Stimulated activated CD4-positive, alpha-beta T cell treated with anti-CD3 and anti-CD28 coated beads, Interleukin-2, amount 100 ng/mL, for 4 hours (primary cell): ENCODE data around the gene CCDC170.

Experiments
- DNase-seq: peaks from one replicate; pipeline ENCODE4 v3.0.0-alpha.2; 2020; ENCODE audit warnings: low read depth

CCDC170 gene

DNA sequence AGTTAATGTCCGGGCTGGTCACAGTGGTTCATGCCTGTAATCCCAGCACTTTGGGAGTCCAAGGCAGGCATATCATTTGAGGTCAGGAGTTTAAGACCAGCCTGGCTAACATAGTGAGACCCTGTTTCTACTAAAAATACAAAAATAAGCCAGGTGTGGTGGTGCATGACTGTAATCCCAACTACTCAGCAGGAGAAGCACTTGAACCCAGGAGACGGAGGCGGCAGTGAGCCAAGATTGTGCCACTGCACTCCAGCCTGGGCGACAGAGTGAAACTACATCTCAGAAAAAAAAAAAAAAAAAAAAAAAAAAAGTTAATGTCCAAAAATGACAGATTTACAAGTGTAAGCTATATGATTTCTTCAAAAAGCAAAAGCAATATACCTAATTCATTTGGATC is 124.9 kb downstream of the CCDC170 start:
- DNase-seq, result no peak

DNA sequence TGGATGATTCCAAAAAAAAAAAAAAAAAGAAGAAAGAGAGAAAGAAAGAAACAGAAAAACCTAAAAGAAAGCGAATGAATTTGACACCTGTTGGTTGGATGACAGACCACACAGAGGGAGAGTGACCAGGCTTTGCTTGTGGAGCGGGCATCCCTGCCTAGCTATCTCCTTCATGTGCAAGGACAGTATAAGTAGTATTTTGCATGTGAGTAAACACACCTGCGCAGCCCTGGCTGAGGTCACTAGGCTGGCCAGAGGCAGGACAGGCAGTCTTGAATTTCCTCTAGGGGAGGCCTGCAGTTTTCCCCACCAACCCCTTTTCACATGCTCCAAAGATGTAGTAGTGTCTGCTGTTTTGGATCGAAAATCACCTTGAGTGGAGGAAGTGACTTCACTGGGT is 126.4 kb downstream of the CCDC170 start:
- DNase-seq, result no peak

DNA sequence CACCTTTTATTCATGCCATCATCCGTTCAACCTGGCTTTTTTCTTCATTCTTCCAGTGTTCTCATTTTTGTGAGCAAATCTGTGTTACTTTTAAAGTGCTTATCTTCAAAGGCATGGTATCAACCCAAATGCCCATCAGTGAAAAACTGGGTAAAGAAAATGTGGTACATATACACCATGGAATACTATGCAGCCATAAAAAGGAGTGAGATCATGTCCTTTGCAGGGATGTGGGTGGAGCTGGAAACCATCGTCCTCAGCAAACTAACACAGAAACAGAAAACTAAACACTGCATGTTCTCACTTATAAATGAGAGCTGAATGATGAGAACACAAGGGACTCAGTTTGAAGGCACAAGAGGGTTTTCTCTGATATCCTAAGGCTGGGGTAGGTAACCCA is 130.3 kb downstream of the CCDC170 start:
- DNase-seq, result no peak

DNA sequence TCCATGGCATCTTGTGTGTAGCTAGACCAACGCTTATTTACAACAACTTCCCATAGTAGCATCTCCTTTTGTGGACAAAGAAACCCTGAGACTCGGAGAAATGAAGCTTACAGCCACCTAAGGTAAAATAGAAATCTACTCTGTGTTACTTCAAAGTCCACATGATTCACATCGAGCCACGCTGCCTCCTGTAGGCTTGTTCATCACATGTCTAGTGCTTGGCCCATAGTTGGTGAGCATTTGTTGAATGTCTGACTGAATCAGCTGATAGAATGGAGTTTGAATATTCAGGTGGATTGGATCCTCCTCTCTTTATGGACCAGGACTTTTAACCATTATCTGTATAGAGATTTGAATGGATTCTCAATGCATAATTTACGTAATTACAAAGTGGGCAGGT is 130.7 kb downstream of the CCDC170 start:
- no peak for DNase-seq

DNA sequence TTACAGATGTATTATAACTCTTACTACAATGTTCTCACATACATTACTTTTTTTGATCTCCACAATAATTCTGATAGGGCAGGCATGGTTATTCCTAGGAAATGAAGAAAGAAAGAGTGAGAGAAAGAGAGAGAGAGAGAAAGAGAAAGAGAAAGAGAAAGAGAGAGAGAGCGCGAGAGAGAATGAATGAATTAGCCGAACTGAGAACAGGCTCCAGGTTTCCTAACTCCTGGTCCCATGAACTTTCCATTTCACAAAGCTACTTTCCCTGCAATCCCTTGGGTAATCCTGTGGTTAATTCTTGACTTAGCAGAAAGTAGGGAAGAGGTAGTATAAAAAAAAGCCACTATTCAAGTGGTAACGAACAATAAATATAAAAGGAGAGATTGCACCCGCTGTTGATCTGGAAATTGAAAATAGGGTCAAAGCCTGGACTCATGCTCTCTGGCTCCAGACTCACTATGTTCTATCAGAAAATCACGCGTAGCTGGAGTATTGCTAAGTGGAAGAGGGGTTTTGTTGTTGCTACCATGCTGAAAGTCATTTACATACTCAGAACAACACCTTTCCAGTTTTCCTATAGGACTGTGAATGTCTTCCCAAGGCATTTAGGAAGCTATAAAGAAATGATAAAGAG is 131.2 kb downstream of the CCDC170 start:
- no peak for DNase-seq

DNA sequence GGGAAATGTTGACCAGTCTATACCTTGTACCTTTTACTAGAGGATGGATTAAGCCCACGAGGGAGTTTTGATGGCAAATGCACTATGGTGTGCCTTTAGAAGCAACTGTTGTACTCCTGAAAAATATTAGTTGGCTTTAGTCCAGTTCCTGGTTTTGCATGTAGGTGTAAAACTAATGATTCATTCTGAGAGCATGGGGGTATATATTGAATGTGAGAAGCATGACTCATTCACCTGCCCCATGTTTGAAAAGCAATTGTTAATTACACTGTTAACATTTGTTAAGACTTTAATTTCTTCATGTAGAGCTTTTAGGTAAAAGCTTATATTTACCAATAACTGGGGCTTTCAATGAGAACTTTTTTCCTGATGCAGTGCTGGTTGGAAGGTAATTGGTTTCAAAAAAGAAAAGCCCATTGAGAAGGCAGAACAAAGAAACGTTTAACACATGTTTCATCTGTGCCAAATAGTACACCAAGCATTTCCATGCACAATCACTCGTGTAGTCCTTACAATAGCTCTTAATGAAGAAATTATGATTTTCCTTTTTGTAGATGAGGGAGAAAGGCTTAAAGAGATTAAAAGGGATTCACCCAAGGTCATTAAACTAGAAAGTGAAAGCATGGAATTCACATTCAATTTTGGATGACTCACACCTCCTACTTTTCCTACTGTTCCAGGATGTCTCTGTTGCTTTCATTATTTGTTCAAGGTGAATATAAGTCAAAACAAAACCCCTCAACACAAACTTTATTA is 134.1 kb downstream of the CCDC170 start:
- no peak for DNase-seq

DNA sequence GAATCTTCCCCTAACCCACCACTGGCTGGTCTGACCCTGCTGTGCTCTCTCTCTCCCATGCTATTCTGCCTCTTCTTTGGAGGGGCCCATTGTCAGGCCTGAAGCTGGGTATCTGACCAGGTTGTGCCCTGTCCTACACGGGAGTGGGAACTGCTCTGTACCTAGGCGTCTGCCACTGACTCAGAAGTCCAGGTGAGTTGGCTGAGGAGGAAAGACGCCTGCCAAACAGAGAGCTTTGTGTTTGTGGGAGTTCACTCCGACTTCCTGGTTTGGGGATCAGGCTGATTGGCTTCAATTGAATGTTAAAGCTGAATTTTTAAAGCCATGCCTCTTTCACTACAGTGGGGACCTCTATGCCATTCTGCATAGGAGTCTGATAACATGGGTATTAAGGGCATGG is 136.0 kb downstream of the CCDC170 start:
- DNase-seq, result no peak

DNA sequence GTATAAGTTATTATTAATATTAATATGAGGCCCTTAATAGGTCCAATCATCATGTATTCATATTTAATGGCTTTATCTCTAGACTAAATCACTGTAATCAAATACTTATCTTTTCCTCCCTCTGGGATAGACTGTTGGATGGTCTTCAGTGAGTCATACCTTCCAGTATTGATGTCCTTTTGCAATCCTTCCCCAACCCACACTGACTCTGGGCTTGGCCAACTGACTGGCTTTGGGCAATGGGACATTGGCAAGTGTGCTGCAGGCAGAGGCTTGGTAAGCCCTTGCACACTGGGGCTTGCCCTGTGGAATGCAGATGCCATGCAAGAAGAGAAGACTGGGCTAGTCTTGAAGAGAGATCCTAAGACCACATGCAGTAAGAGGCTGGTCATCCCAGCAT is 136.6 kb downstream of the CCDC170 start:
- DNase-seq, result no peak

DNA sequence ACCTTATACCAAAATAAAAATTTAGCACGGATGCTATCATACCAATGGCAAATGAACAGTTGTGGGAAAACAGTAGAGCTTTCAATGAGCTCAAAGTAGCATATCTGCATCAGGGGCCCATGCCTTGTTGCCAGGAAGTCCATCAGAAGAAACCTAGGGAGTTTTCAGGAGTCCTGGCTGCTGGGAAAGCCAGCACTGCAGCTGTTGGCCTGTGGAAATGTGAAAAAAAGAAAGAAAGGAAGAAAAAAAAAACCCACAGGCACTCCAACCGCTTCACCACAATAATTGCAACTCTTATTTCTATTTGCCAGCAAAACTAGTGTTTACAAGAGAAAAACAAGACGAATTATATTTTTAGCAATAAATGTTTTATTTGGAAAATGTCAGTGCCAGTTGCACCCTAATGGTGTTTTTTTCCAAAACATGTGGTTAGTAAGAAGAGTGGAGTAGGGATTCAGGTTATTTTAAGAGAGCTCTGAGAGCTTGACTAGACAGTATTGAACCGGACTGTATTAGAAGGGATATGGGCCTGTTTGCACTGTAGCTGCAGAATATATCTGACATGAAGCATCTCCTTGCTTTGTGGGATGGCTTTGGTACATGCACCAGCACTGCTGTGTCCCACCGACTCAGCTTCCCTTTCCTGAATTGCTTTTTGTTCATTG is 137.3 kb downstream of the CCDC170 start:
- no peak for DNase-seq

DNA sequence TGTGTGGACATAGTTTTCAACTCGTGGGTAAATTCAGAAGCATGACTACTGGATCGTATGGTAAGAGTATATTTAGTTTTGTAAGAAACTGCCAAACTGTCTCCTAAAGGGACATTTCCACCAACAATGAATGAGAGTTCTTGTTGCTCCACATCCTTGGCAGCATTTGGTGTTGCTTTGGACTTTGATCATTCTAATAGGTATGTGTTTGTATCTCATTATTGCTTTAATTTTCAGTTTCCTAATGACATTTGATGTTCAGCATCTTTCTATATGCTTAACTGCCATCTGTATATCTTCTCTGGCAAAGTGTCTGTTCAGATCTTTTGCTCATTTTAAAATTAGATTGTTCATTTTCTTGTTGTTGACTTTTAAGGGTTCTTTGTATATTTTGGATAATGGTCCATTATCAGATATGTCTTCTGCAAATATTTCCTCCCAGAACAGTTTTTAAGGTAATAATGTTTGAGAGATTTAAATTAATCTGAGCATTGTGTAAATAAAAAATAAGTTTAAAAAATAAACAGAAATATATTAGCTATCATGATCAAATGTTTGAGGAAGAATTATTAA is 138.7 kb downstream of the CCDC170 start:
- no peak for DNase-seq

DNA sequence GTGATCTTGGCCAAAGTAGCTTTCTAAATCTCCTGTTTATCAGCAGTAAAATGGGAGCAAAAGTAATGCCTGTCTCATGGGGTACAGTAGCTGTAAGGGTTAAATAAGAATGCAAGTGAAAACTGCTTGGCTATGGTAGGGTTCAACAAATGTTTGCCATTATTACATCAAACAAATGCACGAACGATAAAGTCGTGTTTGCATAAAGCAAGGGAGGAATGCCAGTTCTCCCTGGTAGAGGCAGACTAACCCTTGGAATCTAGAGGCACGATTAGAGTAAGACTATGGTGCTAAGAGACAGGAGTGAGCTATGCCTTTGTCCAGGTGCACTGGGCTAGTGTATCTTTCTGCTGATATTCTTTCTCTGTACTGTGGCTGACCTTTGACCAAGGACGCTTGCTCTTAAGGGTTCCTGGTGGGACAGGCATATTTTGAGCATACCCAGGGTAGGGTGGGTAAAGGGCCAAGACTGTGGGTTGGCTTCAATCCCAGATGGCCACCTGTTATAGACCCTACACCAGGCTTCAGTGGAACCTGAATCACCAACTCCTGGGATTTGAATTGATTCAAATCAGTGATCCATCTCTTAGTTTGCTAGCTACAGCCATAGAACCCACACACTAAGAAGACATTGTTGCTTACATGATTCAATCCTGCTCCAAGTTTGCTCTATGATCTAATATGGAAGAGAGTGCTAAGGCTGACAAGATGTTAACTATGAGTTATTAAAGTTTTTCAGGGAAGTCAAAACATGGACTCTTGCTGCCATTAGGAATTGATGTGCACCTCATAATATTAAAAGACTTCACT is 139.9 kb downstream of the CCDC170 start:
- no peak for DNase-seq

DNA sequence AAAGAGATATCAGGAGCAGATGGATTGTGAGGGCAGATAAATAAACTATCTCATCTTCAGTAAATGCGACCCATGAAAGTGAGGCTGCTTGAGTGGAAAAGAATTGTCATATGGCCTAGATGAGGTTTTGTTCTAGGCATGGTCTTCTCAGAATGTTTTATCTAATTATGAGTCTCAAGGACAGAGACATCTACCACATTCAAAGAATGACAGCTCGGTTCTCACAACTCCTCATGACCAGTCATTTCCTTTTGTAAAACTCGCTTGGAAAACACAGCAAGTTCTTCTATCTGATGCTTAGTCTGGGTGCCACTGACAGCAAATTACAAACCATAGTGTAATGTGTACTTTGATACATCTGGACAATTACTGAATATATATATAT is 140.5 kb downstream of the CCDC170 start:
- DNase-seq, result no peak

DNA sequence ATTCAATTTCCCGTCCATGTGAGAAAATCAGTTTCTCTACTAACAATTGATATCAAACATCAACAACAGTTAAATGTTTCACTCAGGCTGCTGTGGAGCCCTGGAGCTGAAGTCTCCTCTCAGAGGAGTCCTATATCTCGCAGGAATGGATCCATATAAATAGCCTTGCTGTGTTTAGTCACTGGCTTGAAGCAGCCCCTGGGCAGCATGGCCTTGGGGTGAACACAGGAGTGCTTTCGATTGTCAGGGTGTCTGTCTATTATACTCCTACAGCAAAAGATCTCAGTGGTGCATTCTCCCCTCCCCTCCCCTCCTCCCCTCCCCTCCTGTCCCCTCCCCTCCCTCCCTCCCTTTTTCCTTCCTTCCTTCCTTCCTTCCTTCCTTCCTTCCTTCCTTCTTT is 141.9 kb downstream of the CCDC170 start:
- no peak for DNase-seq

DNA sequence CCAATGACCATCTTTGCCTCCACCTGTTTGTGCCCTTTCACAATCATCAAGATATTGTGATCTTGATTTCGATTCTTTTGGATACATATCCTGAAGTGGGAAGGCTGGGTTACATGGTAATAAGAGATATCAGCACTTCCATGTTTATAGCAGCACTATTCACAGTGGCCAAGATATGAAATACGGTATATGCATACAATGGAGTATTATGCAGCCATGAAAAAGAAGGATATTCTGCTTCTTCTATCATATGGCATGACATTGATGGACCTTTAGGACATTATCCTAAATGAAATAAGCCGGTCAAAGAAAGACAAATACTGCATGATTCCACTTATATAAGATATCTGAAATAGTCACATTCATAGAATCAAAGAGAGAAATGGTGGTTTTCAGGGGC is 144.0 kb downstream of the CCDC170 start:
- DNase-seq, result no peak

DNA sequence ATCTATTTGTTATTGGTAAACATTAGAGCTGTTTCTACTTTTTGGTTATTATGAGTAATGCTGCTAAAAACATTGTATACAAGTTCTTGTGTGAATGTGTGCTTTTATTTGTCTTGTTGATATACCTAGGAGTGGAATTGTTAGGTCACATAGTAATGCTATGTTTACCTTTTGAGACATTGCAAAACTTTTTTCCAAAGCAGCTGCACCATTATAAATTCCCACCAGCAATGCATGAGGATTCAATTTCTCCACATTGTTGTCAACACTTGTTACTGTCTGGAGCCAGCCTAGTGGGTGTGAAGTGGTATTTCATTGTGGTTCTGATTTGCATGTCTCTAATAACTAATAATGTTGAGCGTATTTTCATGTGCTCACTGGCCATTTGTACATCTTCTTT is 145.9 kb downstream of the CCDC170 start:
- no peak for DNase-seq

DNA sequence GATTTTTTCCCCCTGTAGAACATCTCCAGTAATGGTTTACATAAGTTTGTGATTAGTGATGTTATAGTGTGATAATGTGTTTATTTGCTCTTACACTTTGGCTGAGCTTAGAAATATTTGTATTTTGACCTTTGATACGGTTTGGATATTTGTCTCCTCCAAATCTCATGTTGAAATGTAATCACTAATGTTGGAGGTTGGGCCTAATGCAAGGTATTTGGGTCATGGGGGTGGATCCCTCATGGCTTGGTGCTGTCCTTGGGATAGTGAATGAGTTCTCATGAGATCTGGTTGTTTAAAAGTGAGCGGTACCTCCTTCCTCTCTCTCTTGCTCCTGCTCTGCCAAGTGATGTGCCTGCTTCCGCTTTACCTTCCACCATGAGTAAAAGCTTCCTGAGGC is 147.2 kb downstream of the CCDC170 start:
- DNase-seq, result no peak

DNA sequence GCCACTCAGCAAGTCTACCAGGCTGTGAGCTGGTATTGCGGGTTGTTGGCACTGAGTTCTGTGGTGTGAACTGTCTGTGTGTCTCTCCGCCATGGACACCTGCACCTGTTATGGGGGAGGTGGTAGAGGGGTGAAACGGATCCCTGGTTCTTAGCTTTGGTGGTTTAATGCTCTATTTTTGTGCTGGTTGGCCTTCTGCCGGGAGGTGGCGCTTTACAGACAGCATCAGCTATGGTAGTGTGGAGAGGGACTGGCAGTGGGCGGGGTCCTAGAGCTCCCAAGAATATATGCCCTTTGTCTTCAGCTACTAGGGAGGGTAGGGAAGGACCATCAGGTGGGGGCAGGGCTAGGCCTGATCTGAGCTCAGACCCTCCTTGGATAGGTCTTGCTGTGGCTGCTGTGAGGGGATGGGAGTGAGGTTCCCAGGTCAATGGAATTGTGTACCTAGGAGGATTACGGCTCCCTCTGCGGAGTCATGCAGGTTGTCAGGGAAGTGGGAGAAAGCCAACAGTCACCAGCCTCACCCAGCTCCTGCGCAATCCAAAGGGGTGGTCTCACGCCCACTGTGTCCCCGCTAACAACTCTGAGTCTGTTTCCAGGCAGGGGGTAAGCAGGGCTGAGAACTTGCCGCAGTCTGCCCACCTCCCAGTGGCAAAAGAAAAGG is 154.3 kb downstream of the CCDC170 start:
- DNase-seq, result no peak

DNA sequence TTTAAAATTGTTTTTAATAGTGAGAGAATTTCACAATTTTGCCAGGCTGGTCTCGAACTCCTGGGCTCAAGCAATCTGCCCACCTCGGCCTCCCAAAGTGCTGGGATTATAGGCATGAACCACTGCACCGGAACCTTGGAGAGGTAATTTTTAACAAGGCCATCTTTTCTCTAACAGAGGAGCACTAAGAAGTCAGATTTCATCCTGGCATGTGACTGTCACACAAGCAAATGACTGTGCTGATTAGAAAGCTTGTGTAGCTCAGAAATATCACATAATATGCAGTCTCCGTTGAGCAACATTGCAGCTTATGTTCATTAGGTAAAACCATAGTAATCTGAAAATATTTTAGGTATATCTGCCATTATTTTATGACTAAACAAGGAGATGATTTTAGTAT is 156.0 kb downstream of the CCDC170 start:
- DNase-seq, result no peak

DNA sequence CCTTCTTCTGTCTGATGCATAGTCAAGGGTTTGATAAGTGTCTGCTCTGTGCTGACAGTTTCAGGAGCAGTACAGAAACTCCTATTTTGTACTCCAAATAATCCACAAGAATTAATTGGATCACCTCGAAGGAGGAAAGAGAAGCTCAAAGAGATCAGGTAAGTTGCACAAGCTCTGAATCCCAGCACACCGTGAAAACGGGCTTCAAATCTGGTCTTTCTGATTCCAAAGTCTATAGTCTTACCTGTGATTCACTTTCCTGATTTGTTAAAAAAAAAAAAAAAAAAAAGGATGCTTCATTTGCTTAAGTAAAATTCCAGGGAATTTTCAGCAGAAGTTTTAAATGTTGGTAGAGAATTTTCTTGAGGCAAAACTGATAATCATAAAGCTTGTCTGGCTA is 157.8 kb downstream of the CCDC170 start:
- no peak for DNase-seq

DNA sequence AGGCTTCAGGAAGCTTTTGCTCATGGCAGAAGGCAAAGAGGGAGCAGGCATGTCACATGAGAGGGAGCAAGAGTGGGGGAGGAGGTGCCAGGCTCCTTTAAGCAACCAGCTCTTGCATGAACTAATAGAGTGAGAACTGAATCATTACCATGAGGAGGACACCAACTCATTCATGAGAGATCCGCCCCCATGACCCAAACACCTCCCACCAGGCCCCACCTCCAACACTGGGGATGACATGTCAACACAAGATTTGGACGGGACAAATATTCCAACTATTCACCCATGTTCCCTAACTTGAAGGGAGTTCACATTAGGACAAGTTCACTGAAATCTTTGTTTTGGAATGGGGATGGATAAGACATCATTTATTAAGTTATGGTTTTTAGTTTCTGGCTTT is 158.5 kb downstream of the CCDC170 start:
- DNase-seq, result no peak

DNA sequence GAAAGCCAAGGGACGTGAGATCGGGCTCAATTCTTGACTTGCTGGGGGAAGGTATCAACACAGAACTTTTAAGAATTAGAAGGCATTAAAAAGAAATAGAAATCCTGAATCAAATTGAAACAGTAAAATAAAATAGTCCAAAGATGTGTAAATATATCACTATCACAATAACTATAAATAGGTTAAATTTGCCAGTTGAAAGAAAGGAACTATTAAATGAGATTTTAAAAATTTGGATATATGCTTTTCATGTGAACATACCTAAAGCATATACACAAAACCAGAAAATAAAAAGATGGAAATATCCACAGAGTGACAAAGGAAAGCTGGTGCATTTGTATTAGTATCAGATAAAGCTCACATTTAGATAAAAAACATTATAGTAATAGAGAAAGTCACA is 161.3 kb downstream of the CCDC170 start:
- DNase-seq, result no peak

DNA sequence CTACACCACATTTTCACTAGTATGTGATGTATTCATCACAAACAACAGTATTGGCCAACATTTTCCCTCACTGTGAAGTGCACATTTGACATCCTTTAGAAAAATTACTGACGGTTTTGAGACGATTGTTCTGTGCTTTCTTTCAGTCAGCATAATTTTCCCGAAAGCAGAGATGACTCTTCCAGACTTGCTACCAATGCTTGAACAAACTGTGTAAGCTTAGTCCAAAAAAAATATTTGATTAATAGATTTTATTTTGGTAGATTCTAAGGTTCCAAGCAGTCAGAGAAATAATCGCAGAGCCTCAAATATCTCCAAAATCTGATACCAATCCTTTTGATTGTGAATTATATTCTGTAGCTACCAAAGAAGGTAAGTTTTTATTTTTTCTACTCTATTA is 162.6 kb downstream of the CCDC170 start:
- no peak for DNase-seq
